Endothelial cell of umbilical vein (primary cell): Measurements from ENCODE around the gene TSC22D1. TPM values are rescaled to one million over a fixed set of nuclear protein-coding genes. Genes with fewer than 3 reads are reported as not detected.

ENCODE experiments used
- BruUV-seq: library from RNA; stranded (reverse); fragments of 400-500 nt; replicated peaks from 2 replicates; lab custom pipeline; 2021; lab: Mats Ljungman, UMichigan
- CTCF ChIA-PET: fragments of 300-600, 350-600 bp; sonication (Branson Sonifier 250); formaldehyde crosslinking; loops from one replicate; lab custom pipeline; 2021; ENCODE audit warnings: antibody characterized with exemption, inconsistent platforms; lab: Charles Lee
- POLR2A ChIA-PET: fragments of 300-600, 350-600 bp; sonication (Branson Sonifier 250); formaldehyde crosslinking; loops from one replicate; lab custom pipeline; 2021; ENCODE audit warnings: antibody characterized with exemption, inconsistent platforms; lab: Charles Lee
- DNase-seq: peaks from one replicate; pipeline ENCODE4 v3.0.0-alpha.2; 2011; ENCODE audit warnings: low read depth, low spot score
- FAIRE-seq: peaks from 2 replicates; lab custom pipeline; 2011; peaks lifted over from hg19 to GRCh38; lab: Jason Lieb, UNC
- H2AFZ ChIP-seq: 2 replicates; pipeline ENCODE4 v1.6.0; 2012; ENCODE audit warnings: low read depth, low read length, control low read depth, inconsistent platforms
- H3K27ac ChIP-seq: 2 replicates; pipeline ENCODE4 v1.5.1; 2011; ENCODE audit warnings: low read depth, mild to moderate bottlenecking, control low read depth, low read length, moderate library complexity; ENCODE audit not compliant: insufficient read depth
- H3K27me3 ChIP-seq, 2 experiments: 2 replicates each; pipeline versions ENCODE4 v1.6.0 to v1.6.1; 2011; ENCODE audit warnings: low read length in 2 of 2, mixed read lengths in 1 of 2; ENCODE audit not compliant: control insufficient read depth in 2 of 2, insufficient read depth in 2 of 2
- H3K36me3 ChIP-seq, 2 experiments: 2 replicates in 1 of 2; 3 replicates in 1 of 2; pipeline ENCODE4 v1.5.1; 2011; ENCODE audit warnings: low read length in 2 of 2, mild to moderate bottlenecking in 1 of 2, moderate library complexity in 1 of 2; ENCODE audit not compliant: control insufficient read depth in 2 of 2, insufficient read depth in 2 of 2; ENCODE audit errors: extremely low read depth in 1 of 2
- H3K4me1 ChIP-seq: 3 replicates; pipeline ENCODE4 v1.5.1; 2011; ENCODE audit warnings: mild to moderate bottlenecking, low read length; ENCODE audit not compliant: control insufficient read depth, insufficient read depth; ENCODE audit errors: extremely low read depth
- H3K4me2 ChIP-seq: 2 replicates; pipeline ENCODE4 v1.6.1; 2011; ENCODE audit warnings: low read length, control low read depth, mixed read lengths; ENCODE audit not compliant: insufficient read depth
- H3K4me3 ChIP-seq, 3 experiments: fragments of 200-600 bp in 1 of 3; sonication (generic), shearing (Covaris generic) in 1 of 3; replicated peaks in 1 of 3; 2 replicates each; pipeline ENCODE4 v1.5.1; 2011 to 2016; ENCODE audit warnings: control low read depth in 3 of 3, low read length in 3 of 3, mild to moderate bottlenecking in 2 of 3, inconsistent platforms in 1 of 3, low read depth in 1 of 3, moderate library complexity in 1 of 3; ENCODE audit not compliant: insufficient read depth in 1 of 3
- H3K79me2 ChIP-seq: 2 replicates; pipeline ENCODE4 v1.6.0; 2012; ENCODE audit warnings: low read length, inconsistent platforms; ENCODE audit not compliant: control insufficient read depth, insufficient read depth
- H3K9ac ChIP-seq: replicated peaks from 2 replicates; pipeline ENCODE3; 2011; ENCODE audit warnings: low read length, control low read depth; ENCODE audit not compliant: insufficient read depth; ENCODE audit errors: extremely low read depth
- H3K9me1 ChIP-seq: replicated peaks from 3 replicates; pipeline ENCODE4 v1.6.0; 2011; ENCODE audit warnings: mild to moderate bottlenecking, low read length; ENCODE audit not compliant: control insufficient read depth, insufficient read depth; ENCODE audit errors: extremely low read depth
- H3K9me3 ChIP-seq: replicated peaks from 2 replicates; pipeline ENCODE4 v1.5.1; 2012; ENCODE audit warnings: low read length, inconsistent platforms; ENCODE audit not compliant: control insufficient read depth, insufficient read depth
- H4K20me1 ChIP-seq: replicated peaks from 2 replicates; pipeline ENCODE3; 2011; ENCODE audit warnings: mild to moderate bottlenecking, low read length; ENCODE audit not compliant: control insufficient read depth, insufficient read depth; ENCODE audit errors: extremely low read depth
- EZH2 ChIP-seq: IDR thresholded peaks from 2 replicates; pipeline ENCODE4 v1.6.1; 2012; ENCODE audit warnings: borderline replicate concordance, low read depth, mild to moderate bottlenecking, moderate library complexity, low read length, inconsistent platforms; ENCODE audit not compliant: severe bottlenecking
- FOS ChIP-seq: IDR thresholded peaks from 2 replicates; pipeline ENCODE4 v1.6.1; 2011; ENCODE audit warnings: mild to moderate bottlenecking, low read length, moderate library complexity, borderline replicate concordance; ENCODE audit not compliant: insufficient read depth
- GATA2 ChIP-seq: IDR thresholded peaks from 2 replicates; pipeline ENCODE4 v1.7.0; 2011; ENCODE audit warnings: low read depth, mild to moderate bottlenecking, moderate library complexity, mixed read lengths, low read length; ENCODE audit not compliant: insufficient read length, insufficient read depth
- JUN ChIP-seq: IDR thresholded peaks from 2 replicates; pipeline ENCODE4 v1.6.1; 2011; ENCODE audit warnings: borderline replicate concordance, low read depth; ENCODE audit not compliant: insufficient read length, insufficient read depth
- MYC ChIP-seq: IDR thresholded peaks from one replicate; pipeline ENCODE4 v1.6.1; 2011; ENCODE audit warnings: mild to moderate bottlenecking, low read depth, low read length
- POLR2A ChIP-seq: IDR thresholded peaks from 2 replicates; pipeline ENCODE4 v1.6.1; 2012; ENCODE audit warnings: low read depth, mild to moderate bottlenecking, control low read depth, low read length
- POLR2AphosphoS5 ChIP-seq: IDR thresholded peaks from 2 replicates; pipeline ENCODE4 v1.6.1; 2012; ENCODE audit warnings: low read depth, mild to moderate bottlenecking, control low read depth, low read length, moderate library complexity; ENCODE audit not compliant: insufficient read depth
- dilution Hi-C: fragments of 300-500 bp; cut with MboI; formaldehyde crosslinking; loops from one replicate; pipeline ENCODE4 v1.15.0; 2019; ENCODE audit warnings: low sequenced_read_pairs; ENCODE audit not compliant: extremely low pct_ligation_motif_present
- intact Hi-C: fragments of 100-400 bp; cut with micrococcal nuclease; formaldehyde crosslinking; loops from one replicate; pipeline ENCODE4 v1.10.0; 2022
- polyA plus RNA-seq, 4 experiments: library from polyadenylated mRNA; depleted of rRNA in 3 of 4; stranded (reverse) in 3 of 4; unstranded in 1 of 4; fragments of >200 nt; gene quantifications; 2 replicates each; pipeline versions ENCODE4 v1.2.1 to v1.2.3, GENCODE V29; 2011 to 2012; ENCODE audit warnings: missing spikeins in 1 of 4
- total RNA-seq: library from RNA; stranded (reverse); gene quantifications from 2 replicates; pipeline ENCODE4 v1.2.3, GENCODE V29; 2021
- TF ChIP-seq, protein P1 (sequence below), 2 donors: IDR thresholded peaks; 1 replicate in 1 of 2; 2 replicates in 1 of 2; pipeline ENCODE4 v1.5.1; 2011; ENCODE audit warnings: low read length in 2 of 2, mild to moderate bottlenecking in 2 of 2, moderate library complexity in 2 of 2, control low read depth in 1 of 2, inconsistent platforms in 1 of 2, low read depth in 1 of 2; ENCODE audit not compliant: insufficient read depth in 1 of 2; ENCODE audit errors: extremely low read depth in 1 of 2
- TF ChIP-seq, protein P2 (sequence below): IDR thresholded peaks from 2 replicates; pipeline ENCODE4 v1.6.1; 2011; ENCODE audit not compliant: insufficient read depth, insufficient read length

TSC22D1 gene
- total and polyA plus RNA-seq, 2 donors (not counting 3 experiments of a cell fraction or from before 2014, with no cell fraction given) = 47.7 to 51.8 TPM

DNA sequence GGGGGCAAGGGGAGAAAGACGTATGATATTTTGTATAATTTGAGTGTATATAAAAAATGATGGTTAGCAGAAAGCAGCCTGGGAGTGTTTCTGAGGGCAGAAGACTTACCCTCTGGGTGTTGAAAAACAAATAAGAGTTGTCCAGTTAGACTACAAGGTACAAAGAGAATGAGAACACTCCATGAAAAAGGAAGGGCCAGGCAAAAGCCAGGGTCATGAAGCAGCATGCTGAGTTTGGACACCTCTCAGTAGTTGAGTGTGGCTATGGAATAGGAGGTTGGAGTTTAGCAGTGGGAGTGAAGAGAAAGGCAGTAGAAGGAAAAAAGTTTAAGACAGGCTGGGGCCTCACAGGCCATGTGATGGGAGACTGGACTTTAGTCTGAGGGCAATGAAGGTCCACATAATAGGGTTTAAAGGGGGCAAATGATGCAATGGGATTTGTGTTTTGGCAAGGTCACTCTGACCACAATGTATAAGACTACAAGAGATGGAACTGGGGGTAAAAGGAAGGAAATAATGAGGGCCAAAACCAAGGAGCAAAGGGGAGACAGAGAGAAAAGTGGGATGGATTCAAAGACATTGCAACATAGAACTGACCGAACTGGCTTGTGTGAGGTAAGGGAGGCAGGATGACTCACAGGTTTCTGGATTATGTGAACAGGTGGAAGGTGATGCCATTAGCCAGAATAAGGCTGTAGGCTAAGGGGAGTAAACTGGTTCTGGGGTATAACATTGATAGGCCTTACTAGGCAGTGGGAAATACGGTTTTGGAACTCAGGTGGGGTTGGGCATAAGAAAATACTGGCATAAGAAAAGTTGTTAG lies 125.9 kb downstream of the TSC22D1 start:
- Histone ChIP-seq H3K27ac (no peak overlapping the region), H3K4me3 (no peak overlapping the region), H3K9me3 (no peaks in the 10 kb centered on the region), H2AFZ (no peak overlapping the region), H3K27me3 (no peaks in the 10 kb centered on the region), H3K4me1 (no peaks in the 10 kb centered on the region), H4K20me1 (no peaks in the 10 kb centered on the region), H3K36me3 (no peaks in the 10 kb centered on the region), H3K4me2 (no peak overlapping the region), H3K9me1 (no peaks in the 10 kb centered on the region), H3K79me2 (no peaks in the 10 kb centered on the region), H3K9ac (no peak overlapping the region)
- TF ChIP-seq FOS = no peak
- no peak for TF ChIP-seq JUN
- TF ChIP-seq GATA2 = no peak
- TF ChIP-seq POLR2A = no peak
- TF ChIP-seq POLR2AphosphoS5 = no peak
- TF ChIP-seq, protein P1, sequence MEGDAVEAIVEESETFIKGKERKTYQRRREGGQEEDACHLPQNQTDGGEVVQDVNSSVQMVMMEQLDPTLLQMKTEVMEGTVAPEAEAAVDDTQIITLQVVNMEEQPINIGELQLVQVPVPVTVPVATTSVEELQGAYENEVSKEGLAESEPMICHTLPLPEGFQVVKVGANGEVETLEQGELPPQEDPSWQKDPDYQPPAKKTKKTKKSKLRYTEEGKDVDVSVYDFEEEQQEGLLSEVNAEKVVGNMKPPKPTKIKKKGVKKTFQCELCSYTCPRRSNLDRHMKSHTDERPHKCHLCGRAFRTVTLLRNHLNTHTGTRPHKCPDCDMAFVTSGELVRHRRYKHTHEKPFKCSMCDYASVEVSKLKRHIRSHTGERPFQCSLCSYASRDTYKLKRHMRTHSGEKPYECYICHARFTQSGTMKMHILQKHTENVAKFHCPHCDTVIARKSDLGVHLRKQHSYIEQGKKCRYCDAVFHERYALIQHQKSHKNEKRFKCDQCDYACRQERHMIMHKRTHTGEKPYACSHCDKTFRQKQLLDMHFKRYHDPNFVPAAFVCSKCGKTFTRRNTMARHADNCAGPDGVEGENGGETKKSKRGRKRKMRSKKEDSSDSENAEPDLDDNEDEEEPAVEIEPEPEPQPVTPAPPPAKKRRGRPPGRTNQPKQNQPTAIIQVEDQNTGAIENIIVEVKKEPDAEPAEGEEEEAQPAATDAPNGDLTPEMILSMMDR (IDR thresholded peaks at IDR 0.05; ENCODE audit: extremely low read depth in 1 of 2, insufficient read depth in 1 of 2, low read depth in 1 of 2, low read length in 2 of 2) = no peak
- TF ChIP-seq EZH2 = no peak
- TF ChIP-seq MYC = no peak
- TF ChIP-seq, protein P2, sequence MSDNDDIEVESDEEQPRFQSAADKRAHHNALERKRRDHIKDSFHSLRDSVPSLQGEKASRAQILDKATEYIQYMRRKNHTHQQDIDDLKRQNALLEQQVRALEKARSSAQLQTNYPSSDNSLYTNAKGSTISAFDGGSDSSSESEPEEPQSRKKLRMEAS = no peak
- intact Hi-C loops (no loop called here), dilution Hi-C loops (loop anchor here (25.0 kb wide), 1 partner anchor 538 kb away; no protein-coding TSS in a partner anchor)
- FAIRE-seq (no peak), DNase-seq (no peak)
- CTCF ChIA-PET = no interaction called here
- POLR2A ChIA-PET = no interaction called here
- BruUV-seq = no TSS peak
